BE2C (cell line): ENCODE measurements around the gene ELP5.

Experiments
- DNase-seq: peaks from one replicate; pipeline ENCODE4 v3.0.0-alpha.2; 2020
- H3K27me3 ChIP-seq: fragments of 250-450 bp; sonication (Bioruptor Pico); 2 replicates; pipeline ENCODE4 v1.5.1; 2020; ENCODE audit warnings: mild to moderate bottlenecking
- H3K36me3 ChIP-seq: fragments of 250-450 bp; sonication (Bioruptor Pico); 2 replicates; pipeline ENCODE4 v1.5.1; 2020; ENCODE audit warnings: mild to moderate bottlenecking
- H3K4me1 ChIP-seq: fragments of 250-450 bp; sonication (Bioruptor Pico); 2 replicates; pipeline ENCODE4 v1.5.1; 2020
- H3K4me3 ChIP-seq: 2 replicates; pipeline ENCODE4 v1.5.1; 2011; ENCODE audit warnings: low read depth, low read length
- H3K9me3 ChIP-seq: fragments of 250-450 bp; sonication (Bioruptor Pico); 2 replicates; pipeline ENCODE4 v1.5.1; 2020
- TF ChIP-seq, protein P1 (sequence below): IDR thresholded peaks from 2 replicates; pipeline ENCODE4 v1.5.1; 2012; ENCODE audit warnings: mild to moderate bottlenecking, low read depth, low read length

ELP5 gene

DNA sequence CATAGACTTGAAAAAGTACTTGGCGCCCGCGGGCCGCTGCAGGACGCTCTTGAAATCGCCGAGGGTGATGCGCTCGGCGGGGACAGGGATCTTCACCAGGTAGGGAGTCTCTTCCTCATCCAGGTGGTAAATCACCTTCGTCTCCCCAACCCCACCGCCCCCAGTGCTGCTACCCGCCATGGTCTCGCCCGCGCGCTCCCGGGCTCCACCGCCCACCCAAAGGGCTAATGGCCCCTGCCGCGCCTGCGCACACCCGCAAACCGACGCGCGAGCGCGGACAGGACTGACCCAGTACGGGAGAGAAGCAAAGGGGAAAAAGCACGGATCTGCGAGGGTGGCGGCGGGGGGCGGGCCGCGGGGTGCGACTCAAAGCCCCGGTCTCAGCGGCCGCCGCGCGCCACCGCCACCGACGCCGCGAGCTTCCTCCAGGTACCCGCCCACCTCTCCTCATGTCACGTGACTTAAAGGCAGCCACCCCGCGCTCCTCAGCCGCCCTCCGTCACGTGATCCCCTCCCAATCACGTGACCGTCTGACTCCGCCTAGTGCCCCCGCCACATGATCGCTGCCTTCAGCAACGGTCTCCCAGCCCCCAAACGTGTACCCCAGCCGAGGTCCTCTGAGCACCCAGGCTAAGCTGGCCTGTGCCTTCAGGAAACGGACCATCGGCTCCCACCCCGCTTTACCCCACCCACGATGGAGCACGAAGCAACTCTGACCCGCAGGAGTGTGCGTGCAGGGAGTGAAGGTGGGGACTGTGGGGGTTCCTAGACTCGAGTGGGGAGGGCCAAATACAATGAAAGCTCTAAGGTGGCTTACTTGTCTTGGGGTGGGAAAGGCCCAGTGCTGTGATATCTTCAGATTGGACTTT lies 17.7 kb upstream of the ELP5 start, which contains the start of gene DVL2:
Gene DVL2 (minus strand): TSS at position 435 of the 869 bp plus-strand sequence. CDS start 255 bp downstream, at position 180.
- H3K4me1 ChIP-seq, result no peaks in the 10 kb centered on the region

DNA sequence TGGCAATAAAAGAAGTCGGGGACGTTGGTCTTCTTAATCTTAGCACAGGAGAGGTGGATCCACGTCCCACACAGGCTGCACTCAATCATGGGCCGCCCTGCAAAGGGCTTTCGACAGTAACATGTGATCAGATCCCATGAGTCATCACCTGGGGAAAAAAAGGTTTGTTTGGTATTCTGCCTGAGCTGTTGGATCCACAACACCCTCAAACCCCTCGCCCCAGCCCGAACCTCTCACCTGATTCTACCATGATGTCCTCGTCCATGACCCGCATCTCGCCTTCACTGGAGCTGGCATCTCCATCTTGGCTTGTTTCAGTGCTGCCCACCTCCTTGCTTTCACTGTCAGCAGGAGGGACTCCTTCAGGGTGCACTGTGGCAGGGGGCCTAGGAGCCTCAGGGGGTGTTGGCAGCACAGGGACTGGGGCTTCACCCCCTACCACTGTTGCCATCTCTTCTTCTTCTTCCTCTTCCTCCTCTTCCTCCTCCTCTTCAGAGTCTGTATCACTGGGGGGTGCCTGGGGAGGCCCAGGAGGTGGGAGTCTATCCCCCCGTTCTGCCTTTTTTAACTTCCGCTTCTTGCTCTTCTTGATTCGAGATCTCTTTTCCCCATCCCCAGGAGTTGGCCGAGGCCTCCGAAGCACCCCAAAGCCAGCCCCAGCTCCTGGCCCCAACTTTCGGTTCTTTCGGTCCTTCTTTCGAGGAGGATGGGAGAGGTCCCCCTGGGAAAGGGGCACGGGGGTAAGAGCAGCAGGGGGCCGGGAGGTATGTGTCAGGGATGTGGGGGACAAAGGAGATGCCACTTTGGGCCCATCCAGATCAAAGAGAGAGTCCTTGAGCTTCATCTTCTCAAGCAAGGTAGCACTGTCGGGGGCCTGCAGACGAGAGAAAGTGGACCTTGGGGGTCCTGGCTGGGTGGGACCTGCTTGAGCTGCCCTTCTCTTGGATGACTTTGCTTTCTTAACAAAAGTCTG lies 16.0 kb upstream of the ELP5 start:
- no peaks in the 10 kb centered on the region for H3K4me1 ChIP-seq
- no peak for DNase-seq
- H3K36me3 ChIP-seq, result peaks cover 25% of the 10 kb centered on the region
- no peaks in the 10 kb centered on the region for H3K27me3 ChIP-seq
- TF ChIP-seq, protein P1, sequence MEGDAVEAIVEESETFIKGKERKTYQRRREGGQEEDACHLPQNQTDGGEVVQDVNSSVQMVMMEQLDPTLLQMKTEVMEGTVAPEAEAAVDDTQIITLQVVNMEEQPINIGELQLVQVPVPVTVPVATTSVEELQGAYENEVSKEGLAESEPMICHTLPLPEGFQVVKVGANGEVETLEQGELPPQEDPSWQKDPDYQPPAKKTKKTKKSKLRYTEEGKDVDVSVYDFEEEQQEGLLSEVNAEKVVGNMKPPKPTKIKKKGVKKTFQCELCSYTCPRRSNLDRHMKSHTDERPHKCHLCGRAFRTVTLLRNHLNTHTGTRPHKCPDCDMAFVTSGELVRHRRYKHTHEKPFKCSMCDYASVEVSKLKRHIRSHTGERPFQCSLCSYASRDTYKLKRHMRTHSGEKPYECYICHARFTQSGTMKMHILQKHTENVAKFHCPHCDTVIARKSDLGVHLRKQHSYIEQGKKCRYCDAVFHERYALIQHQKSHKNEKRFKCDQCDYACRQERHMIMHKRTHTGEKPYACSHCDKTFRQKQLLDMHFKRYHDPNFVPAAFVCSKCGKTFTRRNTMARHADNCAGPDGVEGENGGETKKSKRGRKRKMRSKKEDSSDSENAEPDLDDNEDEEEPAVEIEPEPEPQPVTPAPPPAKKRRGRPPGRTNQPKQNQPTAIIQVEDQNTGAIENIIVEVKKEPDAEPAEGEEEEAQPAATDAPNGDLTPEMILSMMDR, result no peak
- no peak overlapping the region for H3K4me3 ChIP-seq
- no peaks in the 10 kb centered on the region for H3K9me3 ChIP-seq

More for the DNA sequence above, 17.7 kb upstream of the ELP5 start, which contains the start of gene DVL2:
- TF ChIP-seq, protein P1, result no peak
- Histone ChIP-seq H3K36me3 (peaks cover 22% of the 10 kb centered on the region), H3K9me3 (no peaks in the 10 kb centered on the region), H3K27me3 (no peaks in the 10 kb centered on the region), H3K4me3 (peak within 1 kb of the TSS; percentile 86)
- peak; percentile 91 for DNase-seq

- H3K36me3 ChIP-seq, result peaks cover 25% of the 10 kb centered on the region
- H3K4me3 ChIP-seq, result no peak overlapping the region
- DNase-seq, result no peak
- no peaks in the 10 kb centered on the region for H3K4me1 ChIP-seq
- TF ChIP-seq, protein P1, result no peak
- H3K9me3 ChIP-seq, result no peaks in the 10 kb centered on the region
- H3K27me3 ChIP-seq, result no peaks in the 10 kb centered on the region
Observed at GRCh38 chr17:7236808-7237207, 15.2 kb upstream of the ELP5 start.

DNA sequence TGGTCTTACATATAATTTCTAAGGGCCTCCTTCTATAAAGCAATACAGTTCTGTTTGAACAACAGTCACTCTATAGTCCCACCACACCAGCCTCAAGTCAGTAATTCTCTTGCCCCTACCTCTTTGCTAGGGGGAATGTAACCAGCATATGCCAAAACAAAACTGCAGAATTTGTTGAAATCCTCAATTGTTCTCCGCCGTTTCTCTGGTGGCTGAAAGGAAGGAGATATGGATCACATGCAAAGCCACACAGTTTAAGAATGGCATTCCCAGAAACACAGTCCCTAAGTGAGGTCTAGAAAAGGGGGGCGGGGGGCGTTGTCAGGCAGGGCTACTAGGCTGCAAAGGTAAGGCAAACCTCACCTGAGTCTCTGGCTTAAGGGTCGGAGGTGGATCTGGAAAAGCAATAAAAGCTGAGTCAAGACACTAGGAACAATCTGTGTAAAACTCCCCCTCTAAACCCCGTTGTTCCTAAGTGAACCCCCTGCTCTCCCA lies 14.7 kb upstream of the ELP5 start:
- Histone ChIP-seq H3K4me1 (no peaks in the 10 kb centered on the region), H3K4me3 (peak overlapping the region; percentile 78), H3K36me3 (peaks cover 25% of the 10 kb centered on the region), H3K9me3 (no peaks in the 10 kb centered on the region), H3K27me3 (no peaks in the 10 kb centered on the region)
- TF ChIP-seq, protein P1, result no peak
- DNase-seq, result no peak

GRCh38 chr17:7237761-7238419 lies 14.1 kb upstream of the ELP5 start:
- TF ChIP-seq, protein P1, result no peak
- Histone ChIP-seq H3K4me1 (no peaks in the 10 kb centered on the region), H3K27me3 (no peaks in the 10 kb centered on the region), H3K36me3 (peaks cover 25% of the 10 kb centered on the region), H3K9me3 (no peaks in the 10 kb centered on the region), H3K4me3 (peak overlapping the region; percentile 78)
- DNase-seq, result peak; percentile 63
